Activated CD8-positive, alpha-beta memory T cell treated with anti-CD3 and anti-CD28 coated beads, Interleukin-2, amount 50 U/mL, for 24 hours (primary cell): ENCODE measurements around the gene NOP10.
"Not testable (repeated sequence)": the region's sequence is repeated elsewhere in the genome, so short reads cannot be mapped to it uniquely, and the experiment has no call there.

Source experiments
- DNase-seq: peaks from one replicate; pipeline ENCODE4 v3.0.0-alpha.2; 2020; ENCODE audit errors: extremely low read depth

NOP10 gene

GRCh38 chr15:34342737-34343575, at the start of gene NOP10, which contains the start of gene NUTM1:
TSS of gene NOP10 (minus strand) at chr15:34343136. CDS start at chr15:34343073, 63 bp downstream.
TSS of gene NUTM1 (plus strand) at chr15:34343315. CDS start at chr15:34343697, 382 bp downstream.
- DNase-seq, result peak; percentile 87

GRCh38 chr15:34389594-34390086, 46.7 kb upstream of the NOP10 start:
- DNase-seq, result not testable (repeated sequence)

- not testable (repeated sequence) for DNase-seq
Measured at GRCh38 chr15:34381829-34382521, 39.0 kb upstream of the NOP10 start.

GRCh38 chr15:34380491-34380890, 37.6 kb upstream of the NOP10 start:
- DNase-seq, result not testable (repeated sequence)

GRCh38 chr15:34376856-34377255, 33.9 kb upstream of the NOP10 start:
- no peak for DNase-seq

- not testable (repeated sequence) for DNase-seq
Measured at GRCh38 chr15:34375541-34375940, 32.6 kb upstream of the NOP10 start.

GRCh38 chr15:34374816-34375215, 31.9 kb upstream of the NOP10 start:
- DNase-seq, result no peak

- DNase-seq, result no peak
Measured at GRCh38 chr15:34373951-34374350, 31.0 kb upstream of the NOP10 start.

- no peak for DNase-seq
Measured at GRCh38 chr15:34370643-34371042, 27.7 kb upstream of the NOP10 start.

- no peak for DNase-seq
Measured at GRCh38 chr15:34370129-34370528, 27.2 kb upstream of the NOP10 start.

GRCh38 chr15:34367101-34368081, 24.5 kb upstream of the NOP10 start, which contains the start of gene LPCAT4:
TSS of gene LPCAT4 (minus strand) at chr15:34367196. CDS start at chr15:34367100, 96 bp downstream.
- DNase-seq, result peak; percentile 66

GRCh38 chr15:34366271-34367065, 23.5 kb upstream of the NOP10 start:
- no peak for DNase-seq

GRCh38 chr15:34365836-34366235, 22.9 kb upstream of the NOP10 start:
- DNase-seq, result no peak

- DNase-seq, result no peak
Measured at GRCh38 chr15:34365091-34365825, 22.3 kb upstream of the NOP10 start.

GRCh38 chr15:34364041-34364440, 21.1 kb upstream of the NOP10 start:
- no peak for DNase-seq

- DNase-seq, result no peak
Measured at GRCh38 chr15:34362047-34362773, 19.3 kb upstream of the NOP10 start.

GRCh38 chr15:34361278-34361677, 18.3 kb upstream of the NOP10 start:
- DNase-seq, result no peak

GRCh38 chr15:34360298-34360697, 17.4 kb upstream of the NOP10 start:
- no peak for DNase-seq

- DNase-seq, result no peak
Measured at GRCh38 chr15:34359416-34359815, 16.5 kb upstream of the NOP10 start.
